HEK293 (cell line): ENCODE results near the gene KCNJ6.

ENCODE experiments used
- CTCF ChIA-PET: fragments of 350-600 bp; formaldehyde crosslinking; extraction: SDS; loops from one replicate; lab custom pipeline; 2021; ENCODE audit warnings: antibody characterized with exemption; lab: Yijun Ruan, JAX
- POLR2A ChIA-PET: fragments of 300-600 bp; formaldehyde crosslinking; extraction: SDS; loops from one replicate; lab custom pipeline; 2020; ENCODE audit warnings: antibody characterized with exemption, inconsistent platforms; lab: Yijun Ruan, JAX
- H3K27ac ChIP-seq: fragments of 200-500 bp; sonication (Bioruptor generic); 2 replicates; pipeline ENCODE4 v1.5.1; 2014; ENCODE audit warnings: low read depth, low read length, control low read depth, inconsistent platforms; ENCODE audit errors: extremely low read depth
- H3K36me3 ChIP-seq, 2 experiments: fragments of 200-500 bp in 1 of 2; sonication (Bioruptor generic) in 1 of 2; 1 replicate in 1 of 2; 2 replicates in 1 of 2; pipeline ENCODE4 v1.5.1; 2014 to 2017; ENCODE audit warnings: inconsistent platforms in 2 of 2, low read length in 2 of 2; ENCODE audit not compliant: control insufficient read depth in 2 of 2, insufficient read depth in 1 of 2
- H3K4me1 ChIP-seq: fragments of 200-500 bp; sonication (Bioruptor generic); 2 replicates; pipeline ENCODE4 v1.5.1; 2014; ENCODE audit warnings: mild to moderate bottlenecking, low read length, inconsistent platforms; ENCODE audit not compliant: control insufficient read depth, insufficient read depth
- H3K4me3 ChIP-seq: 2 replicates; pipeline ENCODE4 v1.5.1; 2011; ENCODE audit warnings: low read depth, mild to moderate bottlenecking, control low read depth, low read length, moderate library complexity
- H3K9me3 ChIP-seq: fragments of 200-500 bp; sonication (Bioruptor generic); 2 replicates; pipeline ENCODE4 v1.5.1; 2014; ENCODE audit warnings: low read depth, low read length, inconsistent platforms; ENCODE audit not compliant: control insufficient read depth, insufficient read depth
- KLF1 ChIP-seq: fragments of 450-650 bp; formaldehyde crosslinking; IDR thresholded peaks from 2 replicates; pipeline ENCODE4 v1.5.1; 2016; ENCODE audit warnings: missing biosample characterization, missing genetic modification characterization
- MZF1 ChIP-seq: fragments of 450-650 bp; formaldehyde crosslinking; IDR thresholded peaks from 2 replicates; pipeline ENCODE4 v1.5.1; 2017; ENCODE audit warnings: missing biosample characterization, missing genetic modification characterization, borderline replicate concordance
- RBAK ChIP-seq: fragments of 450-650 bp; formaldehyde crosslinking; IDR thresholded peaks from 2 replicates; pipeline ENCODE4 v1.5.1; 2016; ENCODE audit warnings: missing biosample characterization, missing genetic modification characterization
- SCRT2 ChIP-seq: fragments of 450-650 bp; formaldehyde crosslinking; IDR thresholded peaks from 2 replicates; pipeline ENCODE4 v1.5.1; 2016; ENCODE audit warnings: missing biosample characterization, missing genetic modification characterization
- YY2 ChIP-seq: fragments of 450-650 bp; formaldehyde crosslinking; IDR thresholded peaks from 2 replicates; pipeline ENCODE4 v1.5.1; 2016; ENCODE audit warnings: missing biosample characterization, missing genetic modification characterization
- ZNF16 ChIP-seq: fragments of 450-650 bp; formaldehyde crosslinking; IDR thresholded peaks from 2 replicates; pipeline ENCODE4 v1.5.1; 2016; ENCODE audit warnings: low read depth, missing biosample characterization, missing genetic modification characterization
- ZNF174 ChIP-seq: fragments of 450-650 bp; formaldehyde crosslinking; IDR thresholded peaks from 2 replicates; pipeline ENCODE4 v1.5.0; 2017; ENCODE audit warnings: missing biosample characterization, mild to moderate bottlenecking, missing genetic modification characterization
- ZNF175 ChIP-seq: fragments of 450-650 bp; formaldehyde crosslinking; IDR thresholded peaks from 2 replicates; pipeline ENCODE4 v1.5.1; 2016; ENCODE audit warnings: missing biosample characterization, missing genetic modification characterization
- ZNF473 ChIP-seq: fragments of 450-650 bp; formaldehyde crosslinking; IDR thresholded peaks from 2 replicates; pipeline ENCODE4 v1.5.1; 2017; ENCODE audit warnings: missing biosample characterization, missing genetic modification characterization
- ZNF558 ChIP-seq: fragments of 450-650 bp; formaldehyde crosslinking; IDR thresholded peaks from 2 replicates; pipeline ENCODE4 v1.5.1; 2016; ENCODE audit warnings: missing biosample characterization, missing genetic modification characterization
- ZNF660 ChIP-seq: fragments of 450-650 bp; IDR thresholded peaks from 2 replicates; pipeline ENCODE4 v1.5.1; 2018; ENCODE audit warnings: missing biosample characterization, mild to moderate bottlenecking, missing genetic modification characterization
- ZNF701 ChIP-seq: fragments of 450-650 bp; formaldehyde crosslinking; IDR thresholded peaks from 2 replicates; pipeline ENCODE4 v1.5.1; 2016; ENCODE audit warnings: missing biosample characterization, missing genetic modification characterization
- TF ChIP-seq, protein P1 (sequence below): fragments of 450-650 bp; formaldehyde crosslinking; IDR thresholded peaks from 2 replicates; pipeline ENCODE4 v1.5.1; 2016; ENCODE audit warnings: missing biosample characterization, missing genetic modification characterization
- TF ChIP-seq, protein P2 (sequence below): fragments of 450-650 bp; formaldehyde crosslinking; IDR thresholded peaks from 2 replicates; pipeline ENCODE4 v1.5.1; 2016; ENCODE audit warnings: missing biosample characterization, missing genetic modification characterization, borderline replicate concordance
- TF ChIP-seq, protein P3 (sequence below): fragments of 450-650 bp; formaldehyde crosslinking; conservative IDR thresholded peaks from 2 replicates; pipeline ENCODE4 v1.5.1; 2016; ENCODE audit warnings: low read depth, missing biosample characterization, missing genetic modification characterization

KCNJ6 gene

DNA sequence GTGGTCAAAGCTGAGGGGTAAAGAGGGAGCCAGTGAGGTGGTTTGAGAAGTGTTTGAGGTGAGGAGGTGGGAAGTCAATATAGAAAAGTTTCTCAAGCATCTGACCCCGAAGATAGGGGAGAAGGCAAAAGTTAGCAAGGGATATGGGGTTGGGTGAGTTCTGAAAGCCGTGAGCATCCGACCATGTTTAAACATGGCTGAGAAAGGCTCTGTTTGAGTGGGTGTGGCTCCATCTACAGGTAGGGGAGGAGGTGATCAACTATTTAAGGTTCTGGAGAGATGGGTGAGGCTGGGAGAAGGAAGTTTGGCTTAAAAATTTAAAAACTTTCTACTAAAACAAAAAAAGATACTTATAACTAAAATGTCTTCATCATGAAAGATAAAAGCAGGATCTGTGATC is 273.8 kb downstream of the KCNJ6 start (continued):
- TF ChIP-seq, protein P1, sequence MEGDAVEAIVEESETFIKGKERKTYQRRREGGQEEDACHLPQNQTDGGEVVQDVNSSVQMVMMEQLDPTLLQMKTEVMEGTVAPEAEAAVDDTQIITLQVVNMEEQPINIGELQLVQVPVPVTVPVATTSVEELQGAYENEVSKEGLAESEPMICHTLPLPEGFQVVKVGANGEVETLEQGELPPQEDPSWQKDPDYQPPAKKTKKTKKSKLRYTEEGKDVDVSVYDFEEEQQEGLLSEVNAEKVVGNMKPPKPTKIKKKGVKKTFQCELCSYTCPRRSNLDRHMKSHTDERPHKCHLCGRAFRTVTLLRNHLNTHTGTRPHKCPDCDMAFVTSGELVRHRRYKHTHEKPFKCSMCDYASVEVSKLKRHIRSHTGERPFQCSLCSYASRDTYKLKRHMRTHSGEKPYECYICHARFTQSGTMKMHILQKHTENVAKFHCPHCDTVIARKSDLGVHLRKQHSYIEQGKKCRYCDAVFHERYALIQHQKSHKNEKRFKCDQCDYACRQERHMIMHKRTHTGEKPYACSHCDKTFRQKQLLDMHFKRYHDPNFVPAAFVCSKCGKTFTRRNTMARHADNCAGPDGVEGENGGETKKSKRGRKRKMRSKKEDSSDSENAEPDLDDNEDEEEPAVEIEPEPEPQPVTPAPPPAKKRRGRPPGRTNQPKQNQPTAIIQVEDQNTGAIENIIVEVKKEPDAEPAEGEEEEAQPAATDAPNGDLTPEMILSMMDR (tag by site-specific recombination) = peak; percentile 62
- peak; percentile 66 for TF ChIP-seq YY2 (tag by site-specific recombination)

DNA sequence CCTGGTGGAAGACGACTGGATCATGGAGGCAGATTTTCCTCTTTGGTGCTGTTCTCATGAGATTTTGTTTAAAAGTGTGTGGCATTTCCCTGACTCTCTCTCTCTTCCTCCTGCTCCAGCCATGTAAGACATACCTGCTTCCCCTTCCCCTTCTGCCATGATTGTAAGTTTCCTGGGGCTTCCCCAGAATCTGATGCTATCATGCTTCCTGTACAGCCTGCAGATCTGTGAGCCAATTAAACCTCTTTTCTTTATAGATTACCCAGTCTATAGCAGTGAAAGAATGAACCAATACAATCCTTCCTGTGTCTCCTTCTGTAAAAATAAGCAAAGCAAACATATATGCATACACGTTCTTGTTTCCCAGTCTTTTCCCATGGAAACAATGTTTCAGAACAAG is 276.5 kb downstream of the KCNJ6 start:
- POLR2A ChIA-PET = no interaction called here
- no peaks in the 10 kb centered on the region for H3K9me3 ChIP-seq
- no peak overlapping the region for H3K4me3 ChIP-seq
- no peak for TF ChIP-seq ZNF660 (tag by site-specific recombination)
- TF ChIP-seq MZF1 (tag by site-specific recombination) = no peak
- TF ChIP-seq YY2 (tag by site-specific recombination) = no peak
- TF ChIP-seq ZNF174 (tag by site-specific recombination) = no peak
- TF ChIP-seq ZNF175 (tag by site-specific recombination) = no peak
- no peak for TF ChIP-seq ZNF16
- TF ChIP-seq, protein P2, sequence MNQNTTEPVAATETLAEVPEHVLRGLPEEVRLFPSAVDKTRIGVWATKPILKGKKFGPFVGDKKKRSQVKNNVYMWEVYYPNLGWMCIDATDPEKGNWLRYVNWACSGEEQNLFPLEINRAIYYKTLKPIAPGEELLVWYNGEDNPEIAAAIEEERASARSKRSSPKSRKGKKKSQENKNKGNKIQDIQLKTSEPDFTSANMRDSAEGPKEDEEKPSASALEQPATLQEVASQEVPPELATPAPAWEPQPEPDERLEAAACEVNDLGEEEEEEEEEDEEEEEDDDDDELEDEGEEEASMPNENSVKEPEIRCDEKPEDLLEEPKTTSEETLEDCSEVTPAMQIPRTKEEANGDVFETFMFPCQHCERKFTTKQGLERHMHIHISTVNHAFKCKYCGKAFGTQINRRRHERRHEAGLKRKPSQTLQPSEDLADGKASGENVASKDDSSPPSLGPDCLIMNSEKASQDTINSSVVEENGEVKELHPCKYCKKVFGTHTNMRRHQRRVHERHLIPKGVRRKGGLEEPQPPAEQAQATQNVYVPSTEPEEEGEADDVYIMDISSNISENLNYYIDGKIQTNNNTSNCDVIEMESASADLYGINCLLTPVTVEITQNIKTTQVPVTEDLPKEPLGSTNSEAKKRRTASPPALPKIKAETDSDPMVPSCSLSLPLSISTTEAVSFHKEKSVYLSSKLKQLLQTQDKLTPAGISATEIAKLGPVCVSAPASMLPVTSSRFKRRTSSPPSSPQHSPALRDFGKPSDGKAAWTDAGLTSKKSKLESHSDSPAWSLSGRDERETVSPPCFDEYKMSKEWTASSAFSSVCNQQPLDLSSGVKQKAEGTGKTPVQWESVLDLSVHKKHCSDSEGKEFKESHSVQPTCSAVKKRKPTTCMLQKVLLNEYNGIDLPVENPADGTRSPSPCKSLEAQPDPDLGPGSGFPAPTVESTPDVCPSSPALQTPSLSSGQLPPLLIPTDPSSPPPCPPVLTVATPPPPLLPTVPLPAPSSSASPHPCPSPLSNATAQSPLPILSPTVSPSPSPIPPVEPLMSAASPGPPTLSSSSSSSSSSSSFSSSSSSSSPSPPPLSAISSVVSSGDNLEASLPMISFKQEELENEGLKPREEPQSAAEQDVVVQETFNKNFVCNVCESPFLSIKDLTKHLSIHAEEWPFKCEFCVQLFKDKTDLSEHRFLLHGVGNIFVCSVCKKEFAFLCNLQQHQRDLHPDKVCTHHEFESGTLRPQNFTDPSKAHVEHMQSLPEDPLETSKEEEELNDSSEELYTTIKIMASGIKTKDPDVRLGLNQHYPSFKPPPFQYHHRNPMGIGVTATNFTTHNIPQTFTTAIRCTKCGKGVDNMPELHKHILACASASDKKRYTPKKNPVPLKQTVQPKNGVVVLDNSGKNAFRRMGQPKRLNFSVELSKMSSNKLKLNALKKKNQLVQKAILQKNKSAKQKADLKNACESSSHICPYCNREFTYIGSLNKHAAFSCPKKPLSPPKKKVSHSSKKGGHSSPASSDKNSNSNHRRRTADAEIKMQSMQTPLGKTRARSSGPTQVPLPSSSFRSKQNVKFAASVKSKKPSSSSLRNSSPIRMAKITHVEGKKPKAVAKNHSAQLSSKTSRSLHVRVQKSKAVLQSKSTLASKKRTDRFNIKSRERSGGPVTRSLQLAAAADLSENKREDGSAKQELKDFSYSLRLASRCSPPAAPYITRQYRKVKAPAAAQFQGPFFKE = no peak
- TF ChIP-seq ZNF473 = no peak
- TF ChIP-seq RBAK (tag by site-specific recombination) = no peak
- TF ChIP-seq KLF1 = no peak
- TF ChIP-seq SCRT2 (tag by site-specific recombination) = no peak
- no peak for TF ChIP-seq ZNF558 (tag by site-specific recombination)
- TF ChIP-seq ZNF701 = no peak
- TF ChIP-seq, protein P3, sequence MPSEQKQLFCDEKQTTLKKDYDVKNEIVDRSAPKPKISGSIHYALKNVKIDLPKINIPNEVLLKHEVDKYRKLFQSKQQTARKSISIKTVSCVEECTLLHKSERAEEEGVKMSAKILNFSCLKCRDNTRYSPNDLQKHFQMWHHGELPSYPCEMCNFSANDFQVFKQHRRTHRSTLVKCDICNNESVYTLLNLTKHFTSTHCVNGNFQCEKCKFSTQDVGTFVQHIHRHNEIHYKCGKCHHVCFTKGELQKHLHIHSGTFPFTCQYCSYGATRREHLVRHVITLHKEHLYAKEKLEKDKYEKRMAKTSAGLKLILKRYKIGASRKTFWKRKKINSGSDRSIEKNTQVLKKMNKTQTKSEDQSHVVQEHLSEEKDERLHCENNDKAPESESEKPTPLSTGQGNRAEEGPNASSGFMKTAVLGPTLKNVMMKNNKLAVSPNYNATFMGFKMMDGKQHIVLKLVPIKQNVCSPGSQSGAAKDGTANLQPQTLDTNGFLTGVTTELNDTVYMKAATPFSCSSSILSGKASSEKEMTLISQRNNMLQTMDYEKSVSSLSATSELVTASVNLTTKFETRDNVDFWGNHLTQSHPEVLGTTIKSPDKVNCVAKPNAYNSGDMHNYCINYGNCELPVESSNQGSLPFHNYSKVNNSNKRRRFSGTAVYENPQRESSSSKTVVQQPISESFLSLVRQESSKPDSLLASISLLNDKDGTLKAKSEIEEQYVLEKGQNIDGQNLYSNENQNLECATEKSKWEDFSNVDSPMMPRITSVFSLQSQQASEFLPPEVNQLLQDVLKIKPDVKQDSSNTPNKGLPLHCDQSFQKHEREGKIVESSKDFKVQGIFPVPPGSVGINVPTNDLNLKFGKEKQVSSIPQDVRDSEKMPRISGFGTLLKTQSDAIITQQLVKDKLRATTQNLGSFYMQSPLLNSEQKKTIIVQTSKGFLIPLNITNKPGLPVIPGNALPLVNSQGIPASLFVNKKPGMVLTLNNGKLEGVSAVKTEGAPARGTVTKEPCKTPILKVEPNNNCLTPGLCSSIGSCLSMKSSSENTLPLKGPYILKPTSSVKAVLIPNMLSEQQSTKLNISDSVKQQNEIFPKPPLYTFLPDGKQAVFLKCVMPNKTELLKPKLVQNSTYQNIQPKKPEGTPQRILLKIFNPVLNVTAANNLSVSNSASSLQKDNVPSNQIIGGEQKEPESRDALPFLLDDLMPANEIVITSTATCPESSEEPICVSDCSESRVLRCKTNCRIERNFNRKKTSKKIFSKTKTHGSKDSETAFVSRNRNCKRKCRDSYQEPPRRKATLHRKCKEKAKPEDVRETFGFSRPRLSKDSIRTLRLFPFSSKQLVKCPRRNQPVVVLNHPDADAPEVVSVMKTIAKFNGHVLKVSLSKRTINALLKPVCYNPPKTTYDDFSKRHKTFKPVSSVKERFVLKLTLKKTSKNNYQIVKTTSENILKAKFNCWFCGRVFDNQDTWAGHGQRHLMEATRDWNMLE (tag by site-specific recombination) = no peak
- CTCF ChIA-PET = no interaction called here
- H3K27ac ChIP-seq = no peak overlapping the region
- no peaks in the 10 kb centered on the region for H3K4me1 ChIP-seq
- no peaks in the 10 kb centered on the region for H3K36me3 ChIP-seq
